GM12875 (cell line): ENCODE data around the gene PIK3R4.

Experiments used
- H3K4me3 ChIP-seq: one replicate; pipeline ENCODE4 v1.5.1; 2011; ENCODE audit warnings: low read depth, low read length, control low read depth
- CTCF ChIP-seq: IDR thresholded peaks from 2 replicates; pipeline ENCODE4 v1.5.1; 2011; ENCODE audit warnings: low read depth, mild to moderate bottlenecking, control low read depth, inconsistent platforms, low read length, moderate library complexity, borderline replicate concordance; ENCODE audit not compliant: insufficient read depth

The PIK3R4 gene

GRCh38 chr3:130645261-130645660 is 101.4 kb downstream of the PIK3R4 start:
- no peak overlapping the region for H3K4me3 ChIP-seq
- no peak for TF ChIP-seq CTCF

DNA sequence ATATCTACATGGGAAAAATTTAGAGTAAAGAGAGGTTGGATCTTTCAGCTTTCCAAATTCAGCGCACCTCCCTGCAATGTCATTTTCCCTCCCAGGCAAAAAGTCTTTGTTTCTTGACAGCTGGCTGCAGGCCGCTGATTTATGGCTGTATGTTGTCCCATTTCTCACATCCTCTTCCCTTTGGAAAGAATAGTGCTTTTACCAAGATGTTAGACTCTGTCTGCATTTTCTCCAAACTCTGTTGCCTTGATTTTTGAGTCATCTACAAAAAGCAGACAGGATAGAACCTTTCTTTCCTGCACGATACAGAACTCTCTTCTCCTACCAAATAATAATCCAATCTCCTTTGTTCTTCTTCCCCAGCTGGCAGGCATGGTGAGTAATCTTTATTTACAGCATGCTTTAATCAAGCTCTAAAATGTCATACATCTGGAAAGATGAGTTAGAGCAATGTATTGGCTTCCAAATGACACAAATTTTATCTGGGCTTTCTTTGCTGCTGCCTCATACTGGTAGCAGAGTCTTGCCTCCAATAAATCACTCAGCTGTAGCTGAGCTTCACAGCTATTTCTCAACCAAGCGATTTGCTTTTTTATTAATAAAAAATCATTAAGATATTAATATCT is 101.9 kb downstream of the PIK3R4 start:
- H3K4me3 ChIP-seq, result no peak overlapping the region
- no peak for TF ChIP-seq CTCF

- TF ChIP-seq CTCF, result no peak
- no peak overlapping the region for H3K4me3 ChIP-seq
These were observed 106.6 kb downstream of the PIK3R4 start for GRCh38 chr3:130640027-130640426.

GRCh38 chr3:130636480-130637234 is 110.0 kb downstream of the PIK3R4 start:
- no peak for TF ChIP-seq CTCF
- H3K4me3 ChIP-seq, result no peak overlapping the region

DNA sequence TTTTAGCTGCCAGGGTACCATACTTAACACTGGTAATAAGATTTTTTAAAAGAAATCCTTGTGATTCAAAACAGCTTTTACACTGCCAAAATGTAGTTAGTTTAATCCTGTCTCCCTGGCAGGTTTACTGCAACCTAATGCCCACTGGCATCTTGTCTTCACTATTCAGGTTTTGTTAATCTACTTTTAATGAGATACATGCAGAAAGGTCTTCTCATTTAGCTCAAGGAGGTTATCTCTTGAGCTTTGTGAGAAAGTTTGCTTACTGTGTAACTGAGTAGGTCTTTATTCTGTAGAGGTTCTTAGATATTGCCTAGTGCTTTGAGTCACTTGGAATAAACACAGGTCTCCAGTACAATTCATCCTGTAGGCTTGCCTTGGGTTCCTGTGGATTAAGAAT is 110.7 kb downstream of the PIK3R4 start:
- H3K4me3 ChIP-seq, result no peak overlapping the region
- no peak for TF ChIP-seq CTCF

- TF ChIP-seq CTCF, result no peak
These were observed 111.3 kb downstream of the PIK3R4 start for GRCh38 chr3:130635285-130635684.

More at GRCh38 chr3:130635285-130635684, 111.3 kb downstream of the PIK3R4 start:
- no peak overlapping the region for H3K4me3 ChIP-seq
